Aorta (tissue), 5 donors: ENCODE data around the gene CLIC3. TPM values are rescaled to one million over a fixed set of nuclear protein-coding genes. Genes with fewer than 3 reads are reported as not detected.

Source experiments
- ATAC-seq: fragments of 200-7000 bp; cut with Tn5 transposase; one replicate; pipeline ENCODE4 v1.9.1; 2022; ENCODE audit warnings: moderate library complexity; ENCODE audit not compliant: low FRiP score
- DNase-seq, 2 donors: peaks; one replicate each; pipeline ENCODE4 v3.0.0-alpha.2; 2020
- H3K27ac ChIP-seq, 2 donors: one replicate each; pipeline ENCODE4 v1.5.1; 2013; ENCODE audit warnings: low read length in 2 of 2, mild to moderate bottlenecking in 2 of 2, moderate library complexity in 2 of 2, control low read depth in 1 of 2, inconsistent platforms in 1 of 2, low read depth in 1 of 2
- H3K27me3 ChIP-seq, 2 donors: one replicate each; pipeline ENCODE4 v1.6.1; 2013; ENCODE audit warnings: control low read depth in 1 of 2, low read length in 1 of 2, mild to moderate bottlenecking in 1 of 2, moderate library complexity in 1 of 2; ENCODE audit not compliant: insufficient read depth in 2 of 2, control insufficient read depth in 1 of 2
- H3K36me3 ChIP-seq, 2 donors: one replicate each; pipeline ENCODE4 v1.6.1; 2013; ENCODE audit warnings: control low read depth in 1 of 2, low read length in 1 of 2, mild to moderate bottlenecking in 1 of 2; ENCODE audit not compliant: insufficient read depth in 2 of 2, control insufficient read depth in 1 of 2
- H3K4me1 ChIP-seq, 2 donors: one replicate each; pipeline ENCODE4 v1.6.1; 2013; ENCODE audit warnings: low read length in 2 of 2, control low read depth in 1 of 2, mild to moderate bottlenecking in 1 of 2, moderate library complexity in 1 of 2; ENCODE audit not compliant: insufficient read depth in 2 of 2, control insufficient read depth in 1 of 2
- H3K4me3 ChIP-seq, 2 donors: one replicate each; pipeline ENCODE4 v1.5.1; 2013; ENCODE audit warnings: low read length in 2 of 2, control low read depth in 1 of 2, mild to moderate bottlenecking in 1 of 2
- H3K9me3 ChIP-seq: one replicate; pipeline ENCODE4 v1.6.1; 2013; ENCODE audit warnings: mild to moderate bottlenecking, low read length; ENCODE audit not compliant: control insufficient read depth
- WGBS, 2 donors: extraction: QIAGEN DNeasy Blood & Tissue Kit; methylation state at CpG; one replicate each; pipeline ENCODE4 v1.1.7; 2013; 5-methylcytosine and 5-hydroxymethylcytosine counted together
- intact Hi-C, 2 donors: fragments of 100-400 bp; cut with DNase I; formaldehyde crosslinking; loops; one replicate each; pipeline versions ENCODE4 v1.14.2 to v1.15.0; 2022
- polyA plus RNA-seq, 2 donors: library from polyadenylated mRNA; stranded (reverse); fragments of 200-250 nt; gene quantifications; one replicate each; pipeline ENCODE4 v1.2.3, GENCODE V29; 2013
- total RNA-seq, 2 donors: library from RNA; stranded (reverse); fragmentation: NEBNext Ultra II Directional; extraction: Animal tissue kit (Norgen Biotek cat#: 25700); gene quantifications; one replicate each; pipeline ENCODE4 v1.2.1, GENCODE V29; 2021
- donor health status: healthy with polysubstance abuse.
- donor health status: Bipolar disorder and iron deficiency.
- donor health status: DM: no; HTN: no; CAD: no.
- donor health status: DM: no; HTN: no; CAD: no.
- donor health status: DM: yes; HTN: yes; CAD: no.

The CLIC3 gene
- total and polyA plus RNA-seq, 4 donors, result 1.6 to 7.0 (median 5.3) TPM

- Histone ChIP-seq H3K9me3 (no peaks in the 10 kb centered on the region), H3K4me3 (no peak overlapping the region), H3K27ac (no peak overlapping the region), H3K36me3 (no peaks in the 10 kb centered on the region), H3K27me3 (no peaks in the 10 kb centered on the region), H3K4me1 (no peaks in the 10 kb centered on the region)
- no peak for ATAC-seq
- WGBS, 2 donors, result 71 to 73% methylated on average over 15 of the region's 15 CpGs
- intact Hi-C loops, result loop anchor here in 1 of 2 donors (5.0 kb wide), 1 partner anchor 80 kb away; the partner anchor contains the start of gene FUT7
- DNase-seq, result no peak
These were observed 44.0 kb downstream of the CLIC3 start for GRCh38 chr9:136952321-136952850.

DNA sequence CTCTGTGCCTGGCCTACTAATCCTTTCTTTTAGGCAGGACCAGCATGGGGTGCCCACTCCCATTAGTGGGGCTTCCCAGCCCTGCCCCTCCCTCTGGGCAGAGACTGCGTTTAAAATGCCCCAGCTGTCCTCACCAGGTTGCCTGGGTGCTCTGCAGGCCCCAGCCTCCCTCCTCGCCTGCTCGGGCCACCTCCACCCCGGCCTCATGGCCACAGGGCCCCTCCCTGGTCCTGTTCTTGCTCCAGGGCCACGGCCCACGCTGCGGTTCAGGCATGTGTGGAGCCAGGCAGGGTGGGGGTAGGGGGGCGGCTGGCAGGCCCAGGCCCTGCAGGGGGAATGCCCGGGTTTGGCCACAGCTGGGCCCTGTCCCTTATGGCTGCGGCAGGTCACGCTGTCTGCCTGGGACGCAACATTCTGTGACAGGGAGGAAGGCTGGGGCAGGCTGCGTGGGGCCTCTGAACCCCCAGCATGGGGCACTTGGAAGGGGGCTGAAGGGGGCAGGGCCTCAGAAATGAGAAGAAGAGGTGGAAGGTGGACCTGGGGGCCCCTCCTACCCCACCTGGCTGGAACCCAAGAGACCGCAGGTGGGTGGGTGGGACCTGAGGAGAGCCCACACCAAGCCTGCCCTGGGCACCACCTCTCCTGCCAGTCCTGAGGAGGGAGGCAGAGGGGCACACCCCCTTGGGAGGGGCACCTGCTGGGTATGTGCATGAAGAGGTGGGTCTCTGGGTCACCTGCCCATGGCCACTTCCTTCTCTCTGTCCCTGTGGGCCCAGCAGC, 44.6 kb downstream of the CLIC3 start, which contains the start of gene LCN12:
LCN12 (plus strand) TSS at position 733 of the 780 bp plus-strand sequence. CDS start 55 bp downstream, outside the sequence.
- H3K4me1 ChIP-seq, result no peaks in the 10 kb centered on the region
- intact Hi-C loops, result loop anchor here in 1 of 2 donors (5.0 kb wide), 1 partner anchor 81 kb away; the partner anchor contains the start of gene FUT7
- no peak for ATAC-seq

DNA sequence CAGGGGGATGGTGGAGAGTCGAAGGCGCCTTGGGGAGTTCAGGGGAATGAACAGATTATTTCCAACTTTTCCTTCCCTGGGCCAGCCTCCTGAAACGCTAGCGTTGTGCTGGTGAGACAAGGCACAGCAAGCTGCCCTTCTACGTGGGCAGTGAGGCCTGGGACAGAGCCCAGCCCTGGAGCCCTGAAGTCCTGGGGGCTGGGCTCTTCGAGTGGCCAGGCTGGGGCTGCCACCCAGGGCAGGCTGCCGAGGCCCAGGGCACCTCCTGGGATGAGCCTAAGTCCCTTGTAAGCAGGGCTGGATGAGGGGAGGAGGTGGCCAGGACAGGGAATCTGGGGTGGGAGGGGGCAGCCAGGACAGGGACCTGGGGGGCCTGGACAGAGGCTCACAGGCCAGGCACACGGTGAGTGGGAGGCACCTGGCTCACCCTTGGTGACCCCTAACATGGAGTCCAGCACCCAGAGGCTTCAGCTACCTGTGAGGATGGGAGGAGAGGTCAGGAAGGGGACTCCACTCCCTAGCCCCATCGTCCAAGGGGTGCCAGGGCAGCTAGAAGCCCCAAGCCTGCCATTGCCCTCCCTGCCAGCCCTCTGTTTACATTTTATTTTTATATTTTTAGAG, 45.6 kb downstream of the CLIC3 start:
- no peak overlapping the region for H3K4me3 ChIP-seq
- intact Hi-C loops, result loop anchor here in 1 of 2 donors (5.0 kb wide), 1 partner anchor 82 kb away; the partner anchor contains the start of gene FUT7
- peak overlapping the region in 1 of 2 donors; percentile 41 for H3K27ac ChIP-seq
- H3K9me3 ChIP-seq, result no peaks in the 10 kb centered on the region
- no peaks in the 10 kb centered on the region for H3K27me3 ChIP-seq
- H3K4me1 ChIP-seq, result no peaks in the 10 kb centered on the region
- WGBS, 2 donors, result 8 to 14% methylated on average over 8 to 9 of the region's 9 CpGs
- no peak for DNase-seq
- peak; percentile 0 for ATAC-seq
- H3K36me3 ChIP-seq, result no peaks in the 10 kb centered on the region

More for the DNA sequence above, 44.6 kb downstream of the CLIC3 start, which contains the start of gene LCN12:
- no peak within 1 kb of the TSS for H3K4me3 ChIP-seq
- H3K9me3 ChIP-seq, result no peaks in the 10 kb centered on the region
- no peaks in the 10 kb centered on the region for H3K27me3 ChIP-seq
- no peaks in the 10 kb centered on the region for H3K36me3 ChIP-seq
- no peak within 1 kb of the TSS for H3K27ac ChIP-seq
- no peak for DNase-seq
- WGBS, 2 donors, result 91% methylated on average over 14 of the region's 14 CpGs

GRCh38 chr9:136949817-136950655, 46.3 kb downstream of the CLIC3 start:
- Histone ChIP-seq H3K9me3 (no peaks in the 10 kb centered on the region), H3K27me3 (no peaks in the 10 kb centered on the region), H3K4me3 (peak overlapping the region; percentile 21 to 41), H3K27ac (peak overlapping the region in 1 of 2 donors; percentile 41), H3K36me3 (no peaks in the 10 kb centered on the region), H3K4me1 (no peaks in the 10 kb centered on the region)
- intact Hi-C loops, result loop anchor here (5.0 to 10.0 kb wide), 4 partner anchors 42 to 165 kb away; partner anchors contain the start of genes FUT7 (in 2 of the 2), TRAF2 (in 2 of the 2) and PAXX (in 1 of the 2)
- peak; percentile 90 for ATAC-seq
- WGBS, 2 donors, result 1% methylated on average over 54 to 63 of the region's 63 CpGs
- peak; percentile 96 to 98 for DNase-seq

- Histone ChIP-seq H3K27ac (no peak overlapping the region), H3K36me3 (no peaks in the 10 kb centered on the region), H3K9me3 (no peaks in the 10 kb centered on the region), H3K27me3 (no peaks in the 10 kb centered on the region), H3K4me1 (no peaks in the 10 kb centered on the region), H3K4me3 (peak overlapping the region; percentile 21 to 41)
- ATAC-seq (no peak), DNase-seq (no peak)
- WGBS, 2 donors, result 18 to 24% methylated on average over 19 to 22 of the region's 22 CpGs
- intact Hi-C loops, result loop anchor here (5.0 to 10.0 kb wide), 4 partner anchors 43 to 165 kb away; partner anchors contain the start of genes TRAF2 (in 2 of the 2), FUT7 (in 1 of the 2) and PAXX (in 1 of the 2)
These were observed 47.0 kb downstream of the CLIC3 start for GRCh38 chr9:136949239-136949816.

- H3K27me3 ChIP-seq, result no peaks in the 10 kb centered on the region
- intact Hi-C loops, result loop anchor here (5.0 to 10.0 kb wide), 4 partner anchors 44 to 163 kb away; partner anchors contain the start of genes TRAF2 (in 2 of the 2), FUT7 (in 1 of the 2) and PAXX (in 1 of the 2)
- 35 to 42% methylated on average over 15 of the region's 15 CpGs for WGBS, 2 donors
- no peak overlapping the region for H3K27ac ChIP-seq
- no peaks in the 10 kb centered on the region for H3K4me1 ChIP-seq
- H3K36me3 ChIP-seq, result no peaks in the 10 kb centered on the region
- H3K9me3 ChIP-seq, result no peaks in the 10 kb centered on the region
- ATAC-seq (no peak), DNase-seq (peak in 1 of 2 donors; percentile 72)
- H3K4me3 ChIP-seq, result no peak overlapping the region
These were observed 48.3 kb downstream of the CLIC3 start for GRCh38 chr9:136947955-136948510.

- no peak for ATAC-seq
- H3K4me1 ChIP-seq, result no peaks in the 10 kb centered on the region
- no peaks in the 10 kb centered on the region for H3K9me3 ChIP-seq
- no peaks in the 10 kb centered on the region for H3K27me3 ChIP-seq
- no peak overlapping the region for H3K27ac ChIP-seq
- no peak overlapping the region for H3K4me3 ChIP-seq
- no peaks in the 10 kb centered on the region for H3K36me3 ChIP-seq
- intact Hi-C loops, result loop anchor here (5.0 to 10.0 kb wide), 4 partner anchors 45 to 162 kb away; partner anchors contain the start of genes TRAF2 (in 2 of the 2), FUT7 (in 1 of the 2) and PAXX (in 1 of the 2)
- DNase-seq, result peak in 1 of 2 donors; percentile 49
- 17 to 24% methylated on average over 26 of the region's 26 CpGs for WGBS, 2 donors
These were observed 49.1 kb downstream of the CLIC3 start for GRCh38 chr9:136947028-136947891.
